NCI-H187 treated with DMSO at 0.1 percent for 48 hours (cell line): ENCODE data around the gene NOL6.
"Not testable (repeated sequence)": the region's sequence is repeated elsewhere in the genome, so short reads cannot be mapped to it uniquely, and the experiment has no call there.

Experiments
- DNase-seq: peaks from one replicate; lab custom pipeline; 2025; lab: John Stamatoyannopoulos, UW

The NOL6 gene, protein sequence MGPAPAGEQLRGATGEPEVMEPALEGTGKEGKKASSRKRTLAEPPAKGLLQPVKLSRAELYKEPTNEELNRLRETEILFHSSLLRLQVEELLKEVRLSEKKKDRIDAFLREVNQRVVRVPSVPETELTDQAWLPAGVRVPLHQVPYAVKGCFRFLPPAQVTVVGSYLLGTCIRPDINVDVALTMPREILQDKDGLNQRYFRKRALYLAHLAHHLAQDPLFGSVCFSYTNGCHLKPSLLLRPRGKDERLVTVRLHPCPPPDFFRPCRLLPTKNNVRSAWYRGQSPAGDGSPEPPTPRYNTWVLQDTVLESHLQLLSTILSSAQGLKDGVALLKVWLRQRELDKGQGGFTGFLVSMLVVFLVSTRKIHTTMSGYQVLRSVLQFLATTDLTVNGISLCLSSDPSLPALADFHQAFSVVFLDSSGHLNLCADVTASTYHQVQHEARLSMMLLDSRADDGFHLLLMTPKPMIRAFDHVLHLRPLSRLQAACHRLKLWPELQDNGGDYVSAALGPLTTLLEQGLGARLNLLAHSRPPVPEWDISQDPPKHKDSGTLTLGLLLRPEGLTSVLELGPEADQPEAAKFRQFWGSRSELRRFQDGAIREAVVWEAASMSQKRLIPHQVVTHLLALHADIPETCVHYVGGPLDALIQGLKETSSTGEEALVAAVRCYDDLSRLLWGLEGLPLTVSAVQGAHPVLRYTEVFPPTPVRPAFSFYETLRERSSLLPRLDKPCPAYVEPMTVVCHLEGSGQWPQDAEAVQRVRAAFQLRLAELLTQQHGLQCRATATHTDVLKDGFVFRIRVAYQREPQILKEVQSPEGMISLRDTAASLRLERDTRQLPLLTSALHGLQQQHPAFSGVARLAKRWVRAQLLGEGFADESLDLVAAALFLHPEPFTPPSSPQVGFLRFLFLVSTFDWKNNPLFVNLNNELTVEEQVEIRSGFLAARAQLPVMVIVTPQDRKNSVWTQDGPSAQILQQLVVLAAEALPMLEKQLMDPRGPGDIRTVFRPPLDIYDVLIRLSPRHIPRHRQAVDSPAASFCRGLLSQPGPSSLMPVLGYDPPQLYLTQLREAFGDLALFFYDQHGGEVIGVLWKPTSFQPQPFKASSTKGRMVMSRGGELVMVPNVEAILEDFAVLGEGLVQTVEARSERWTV

DNA sequence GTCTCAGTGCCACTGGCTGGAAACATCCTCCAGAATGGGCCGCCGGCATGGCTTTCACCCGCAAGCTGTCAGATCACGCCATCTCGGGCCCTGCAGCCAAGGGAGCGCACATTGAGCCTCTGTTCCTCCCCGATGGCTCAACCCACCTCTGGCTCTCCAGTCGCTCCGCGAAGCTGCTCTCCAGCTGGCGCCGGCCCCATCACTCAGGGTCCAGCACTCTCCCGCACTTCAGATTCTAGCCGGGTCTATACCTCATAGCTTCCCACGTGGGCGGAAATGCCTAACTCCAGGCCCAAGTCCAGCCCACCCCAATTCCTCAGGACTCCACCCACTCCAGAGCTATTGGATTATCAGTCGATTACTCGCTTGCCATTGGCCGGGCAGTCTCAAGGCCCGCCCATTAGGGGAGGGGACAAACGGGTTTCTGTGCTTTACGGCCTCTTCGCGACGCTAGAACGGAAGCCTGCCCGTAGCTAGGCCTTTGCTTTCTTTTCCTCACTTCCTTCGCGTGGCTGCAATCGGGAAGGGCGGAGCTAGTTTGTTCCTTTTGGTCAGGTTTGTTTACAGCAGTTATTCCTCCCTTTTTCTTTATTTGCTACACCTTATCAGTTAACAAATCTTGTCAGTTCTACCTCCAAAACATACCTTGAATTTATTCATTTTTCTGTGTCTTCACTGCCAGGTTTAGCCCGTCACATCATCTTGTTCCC, at the start of gene NOL6:
NOL6 (minus strand) TSS at position 282 of the 710 bp plus-strand sequence; CDS start at position 200, 82 bp downstream.
- DNase-seq = peak; percentile 82

DNA sequence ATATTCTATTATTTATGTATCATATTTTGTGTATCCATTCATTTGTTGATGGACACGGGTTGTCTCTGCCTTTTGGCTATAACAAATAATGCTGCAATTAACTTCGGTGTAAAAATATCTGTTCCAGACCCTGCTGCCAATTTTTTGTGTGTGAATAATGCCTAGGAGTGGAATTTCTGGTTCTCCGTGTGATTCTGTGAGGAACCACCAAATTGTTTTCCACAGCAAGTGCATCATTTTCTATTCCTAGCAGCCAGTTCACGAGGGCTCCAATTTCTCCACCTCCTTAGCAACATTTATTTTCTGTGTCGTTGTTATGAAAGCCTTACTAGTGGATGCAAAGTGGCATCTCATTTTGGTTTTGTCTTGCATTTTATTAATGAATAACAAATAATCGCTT, 48.1 kb upstream of the NOL6 start:
- DNase-seq = not testable (repeated sequence)

DNA sequence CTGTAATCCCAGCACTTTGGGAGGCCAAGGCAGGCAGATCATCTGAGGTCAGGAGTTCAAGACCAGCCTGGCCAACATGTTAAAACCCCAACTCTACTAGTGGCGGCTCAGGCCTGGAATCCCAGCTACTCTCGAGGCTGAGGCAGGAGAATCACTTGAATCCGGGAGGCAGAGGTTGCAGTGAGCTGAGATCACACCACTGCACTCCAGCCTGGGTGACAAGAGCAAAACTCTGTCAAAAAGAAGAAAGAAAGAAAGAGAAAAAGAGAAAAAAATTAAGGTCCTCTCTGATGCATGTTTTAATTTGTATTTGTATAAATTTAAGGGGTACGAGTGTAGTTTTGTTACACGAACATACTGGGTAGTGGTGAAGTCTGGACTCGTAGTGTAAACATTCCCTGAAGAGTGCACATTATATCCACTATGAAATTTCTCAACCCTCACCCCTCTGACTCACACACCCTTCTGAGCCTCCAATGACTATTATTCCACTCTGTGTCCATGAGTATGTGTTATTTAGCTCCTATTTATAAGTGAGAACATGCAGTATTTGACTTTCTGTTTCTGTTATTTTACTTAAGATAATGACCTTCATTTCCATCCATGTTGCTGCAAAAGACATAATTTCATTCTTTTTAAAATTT, 44.3 kb upstream of the NOL6 start:
- DNase-seq = not testable (repeated sequence)

DNA sequence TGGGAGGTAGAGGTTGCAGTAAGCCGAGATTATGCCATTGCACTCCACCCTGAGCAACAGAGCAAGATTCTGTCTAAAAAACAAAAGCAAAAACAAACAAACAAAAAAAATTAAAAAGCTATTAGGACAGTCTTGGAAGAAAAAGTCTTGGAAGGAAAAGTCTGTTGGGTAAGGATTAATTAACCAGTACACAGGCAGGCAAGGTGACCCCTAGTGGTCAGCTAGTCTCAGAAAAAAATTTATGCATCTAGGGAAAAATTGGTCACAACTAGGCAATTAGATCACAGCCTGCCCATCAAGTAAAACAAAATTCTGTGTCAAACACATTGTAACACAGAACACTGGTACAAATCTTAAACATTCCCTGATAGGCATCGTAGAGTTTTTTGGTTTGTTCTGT, 43.6 kb upstream of the NOL6 start:
- DNase-seq = no peak

DNA sequence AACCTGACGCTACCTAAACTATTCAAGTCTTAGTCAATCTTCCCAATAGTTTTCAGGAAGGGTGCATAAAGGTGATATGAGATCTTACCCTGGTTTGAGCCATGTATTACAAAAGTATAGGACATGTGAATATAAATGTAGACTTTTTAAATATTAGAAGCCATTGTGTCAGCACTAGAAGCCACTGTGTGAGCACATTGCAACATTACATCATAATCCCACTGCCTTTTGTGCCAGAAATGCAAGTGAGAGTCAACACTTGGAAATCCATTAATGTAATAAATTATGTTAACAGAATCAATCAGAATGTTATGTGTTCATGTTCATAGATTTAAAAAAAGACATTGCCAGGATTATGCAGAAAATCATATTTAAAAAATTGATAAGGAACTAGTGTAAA, 42.7 kb upstream of the NOL6 start:
- DNase-seq = not testable (repeated sequence)

DNA sequence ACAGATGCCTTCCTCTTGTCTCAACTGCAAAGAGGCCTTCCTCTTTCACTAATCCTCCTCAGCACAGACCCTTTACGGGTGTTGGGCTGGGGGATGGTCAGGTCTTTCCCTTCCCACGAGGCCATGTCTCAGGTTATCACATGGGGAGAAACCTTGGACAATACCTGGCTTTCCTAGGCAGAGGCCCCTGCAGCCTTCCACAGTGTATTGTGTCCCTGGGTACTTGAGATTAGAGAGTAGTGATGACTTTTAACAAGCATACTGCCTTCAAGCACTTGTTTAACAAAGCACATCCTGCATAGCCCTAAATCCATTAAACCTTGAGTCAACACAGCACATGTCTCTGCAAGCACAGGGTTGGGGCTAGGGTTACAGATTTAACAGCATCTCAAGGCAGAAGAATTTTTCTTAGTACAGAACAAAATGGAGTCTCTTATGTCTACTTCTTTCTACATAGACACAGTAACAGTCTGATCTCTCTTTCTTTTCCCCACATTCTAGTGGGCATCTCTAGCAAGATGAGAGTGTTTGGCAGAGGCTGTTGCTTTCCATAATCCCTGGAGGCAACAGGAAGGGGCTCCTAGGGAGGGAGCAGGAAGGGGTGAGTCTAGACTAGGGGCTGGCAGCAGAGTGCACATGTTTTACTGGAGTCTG, 41.7 kb upstream of the NOL6 start:
- not testable (repeated sequence) for DNase-seq

DNA sequence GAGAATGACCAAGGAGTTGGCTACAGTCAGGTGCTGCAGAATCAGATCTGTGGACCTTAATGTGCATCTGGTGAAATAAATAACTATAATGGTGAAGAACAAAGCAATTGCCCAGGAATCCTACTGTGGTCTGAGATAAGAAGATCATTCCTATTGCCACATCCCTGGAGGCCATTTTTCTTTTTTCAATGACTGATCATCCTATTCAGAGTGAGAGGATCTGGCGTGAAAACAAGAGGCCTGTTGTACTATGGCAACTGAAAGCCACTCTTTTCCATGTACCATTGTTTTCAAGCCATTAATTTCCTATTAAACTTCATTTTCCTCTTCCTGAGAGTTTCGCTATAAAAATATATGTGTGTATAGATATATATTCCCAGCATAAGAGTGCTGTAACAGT, 38.8 kb upstream of the NOL6 start:
- not testable (repeated sequence) for DNase-seq

DNA sequence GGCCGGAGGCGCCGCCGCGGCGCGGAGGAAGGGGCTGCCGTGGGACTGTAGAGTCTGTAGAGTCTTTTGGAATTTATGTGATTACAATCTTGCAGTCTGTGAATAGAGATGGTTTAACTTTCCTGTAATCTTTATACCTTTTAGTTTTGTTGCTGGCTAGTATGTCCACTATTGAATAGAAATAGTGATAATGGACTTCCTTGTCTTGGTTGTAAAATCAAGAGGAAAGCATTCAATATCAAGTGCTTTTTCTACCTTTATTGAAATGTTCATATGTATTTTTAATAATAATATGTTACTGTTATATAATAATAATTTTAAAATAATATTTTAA, 37.4 kb upstream of the NOL6 start:
- not testable (repeated sequence) for DNase-seq

DNA sequence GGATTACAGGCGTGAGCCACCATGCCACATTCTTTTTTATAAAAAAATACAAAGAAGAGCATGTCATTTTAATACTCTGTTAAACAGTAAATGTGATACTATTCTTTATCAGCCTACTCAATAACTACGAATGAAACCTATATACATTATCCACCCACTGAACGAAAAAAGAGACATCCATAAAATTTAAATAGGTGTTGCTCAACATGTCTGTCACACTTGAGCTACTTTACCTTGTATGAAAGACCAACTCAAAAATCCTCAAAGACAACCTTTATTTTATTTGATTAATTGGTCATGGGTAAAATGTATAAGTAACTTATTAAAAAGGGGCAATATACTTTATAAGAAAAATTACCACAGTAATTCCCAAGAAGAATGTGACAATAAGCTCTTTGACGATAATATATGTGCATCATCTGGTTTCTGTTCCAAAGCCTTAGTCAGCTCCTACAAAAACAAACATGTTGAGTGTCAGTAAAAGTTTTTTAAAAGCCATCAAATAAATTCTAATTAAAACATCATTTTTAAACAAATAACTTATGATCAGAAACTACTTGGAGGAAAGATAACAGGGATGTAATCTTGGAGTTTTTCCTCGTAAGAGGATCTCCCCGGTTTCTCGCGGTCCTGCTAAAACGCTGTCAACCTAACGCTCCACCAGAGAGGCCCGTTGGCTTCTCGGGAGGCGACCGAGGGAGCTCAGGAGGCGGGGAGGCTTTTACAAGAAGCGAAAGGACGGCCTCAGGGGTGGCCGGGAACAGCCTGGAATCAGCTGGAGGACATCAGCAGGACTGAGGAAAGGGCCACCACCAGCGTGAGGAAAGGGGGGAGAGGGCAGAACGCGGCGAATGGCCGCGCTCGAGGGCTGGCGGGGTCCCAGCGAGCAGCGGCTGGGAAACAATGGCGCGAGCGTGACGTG, 36.8 kb upstream of the NOL6 start:
- no peak for DNase-seq

DNA sequence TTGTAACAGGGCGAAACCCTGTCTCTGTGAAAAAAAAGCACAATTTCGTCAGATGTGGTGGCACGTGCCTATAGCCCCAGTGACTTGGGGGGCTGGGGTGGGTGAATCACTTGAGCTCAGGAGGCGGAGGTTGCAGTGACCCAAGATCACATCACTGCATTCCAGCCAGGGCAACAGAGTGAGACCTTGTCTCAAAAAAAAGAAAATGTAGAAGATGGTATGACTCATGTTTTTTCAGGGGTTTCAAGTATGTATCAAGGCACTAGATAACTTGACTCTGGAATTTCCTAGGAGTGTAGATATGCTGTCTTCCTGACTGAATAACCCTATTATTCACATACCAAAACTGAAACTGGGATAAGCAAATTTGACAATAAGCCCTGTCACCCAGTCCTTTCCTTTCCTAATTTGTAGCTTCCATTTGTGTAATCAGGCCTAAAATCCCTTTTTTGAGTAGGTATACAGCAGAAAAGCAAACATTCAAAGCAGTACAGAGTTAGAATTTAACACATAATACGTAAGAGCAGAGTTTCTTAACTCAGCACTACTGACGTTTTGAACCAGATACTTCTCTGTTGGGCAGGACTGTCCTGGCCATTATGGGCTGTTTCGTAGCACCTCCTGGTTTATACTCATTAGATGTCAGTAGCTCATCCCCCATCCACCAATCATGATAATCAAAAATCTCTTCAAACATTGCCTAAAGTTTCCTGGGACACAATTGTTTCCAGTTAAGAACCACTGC, 33.1 kb upstream of the NOL6 start:
- no peak for DNase-seq

DNA sequence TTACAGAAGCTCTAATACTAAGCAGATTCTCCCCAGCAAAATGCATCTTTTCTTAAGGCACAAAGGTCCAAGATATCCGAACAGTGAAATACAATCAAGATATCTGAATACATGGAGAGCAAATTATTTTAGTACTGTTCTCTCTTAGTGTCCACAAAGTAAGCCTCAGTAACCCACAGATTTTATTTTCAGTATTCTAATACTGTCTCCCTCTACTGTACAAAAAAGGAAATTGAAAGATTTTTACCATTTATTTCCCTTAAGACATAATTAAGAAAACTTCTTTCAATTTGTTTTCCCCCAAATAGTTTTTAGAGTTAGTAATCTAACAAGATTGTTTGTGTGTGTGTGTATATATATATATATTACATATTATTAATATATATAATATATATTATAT, 24.7 kb upstream of the NOL6 start:
- no peak for DNase-seq

DNA sequence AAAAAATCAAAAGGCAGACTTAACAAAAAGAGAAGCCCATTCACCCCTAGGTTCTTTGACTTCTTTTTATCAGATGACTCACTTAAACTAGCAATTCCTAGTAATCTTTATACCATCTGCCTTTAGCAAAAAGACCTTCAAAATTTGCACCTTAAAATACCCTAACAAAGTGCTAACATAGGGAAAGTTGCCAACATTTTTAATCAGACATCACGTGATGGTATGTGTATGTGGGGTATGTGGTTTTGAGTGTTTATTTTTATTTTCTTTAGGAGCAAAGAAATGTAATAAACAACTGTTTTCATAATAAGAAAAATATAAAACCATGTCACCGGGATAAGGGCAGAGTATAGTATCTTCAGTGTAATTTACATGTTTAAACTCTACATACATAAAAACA, 20.1 kb upstream of the NOL6 start:
- not testable (repeated sequence) for DNase-seq

DNA sequence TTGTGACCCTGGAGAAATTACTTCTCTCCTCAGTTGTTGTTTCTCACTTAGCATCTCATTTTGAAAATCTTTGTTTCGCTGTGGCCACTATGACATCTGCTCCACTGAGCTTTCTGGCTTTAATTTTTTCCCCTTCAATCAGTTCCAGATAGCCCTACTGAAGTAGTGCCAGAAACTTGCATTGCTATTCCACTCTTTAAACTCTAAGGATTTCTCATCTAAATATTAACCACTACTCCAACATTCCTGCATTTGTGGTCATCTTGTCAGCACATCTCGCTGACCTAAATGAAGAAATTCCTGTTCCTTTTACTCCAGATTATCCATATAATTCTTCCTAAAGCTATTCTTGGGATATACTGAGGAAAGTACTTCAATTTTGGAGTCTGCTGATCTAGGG, 15.3 kb upstream of the NOL6 start:
- no peak for DNase-seq

DNA sequence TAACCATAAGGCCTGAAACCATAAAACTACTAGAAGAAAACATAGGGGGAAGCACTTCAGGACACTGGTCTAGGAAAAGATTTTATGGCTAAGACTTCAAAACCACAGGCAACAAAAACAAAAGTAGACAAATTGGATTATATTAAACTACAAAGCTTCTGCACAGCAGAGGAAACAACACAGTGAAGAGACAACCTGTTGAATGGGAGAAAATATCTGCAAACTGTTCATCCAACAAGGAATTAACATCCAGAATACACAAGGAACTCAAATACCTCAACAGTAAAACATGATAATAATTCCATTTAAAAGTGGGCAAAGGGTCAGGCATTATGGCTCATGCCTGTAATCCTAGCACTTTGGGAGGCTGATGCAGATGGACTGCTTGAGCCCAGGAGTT, 11.6 kb upstream of the NOL6 start:
- DNase-seq = not testable (repeated sequence)

DNA sequence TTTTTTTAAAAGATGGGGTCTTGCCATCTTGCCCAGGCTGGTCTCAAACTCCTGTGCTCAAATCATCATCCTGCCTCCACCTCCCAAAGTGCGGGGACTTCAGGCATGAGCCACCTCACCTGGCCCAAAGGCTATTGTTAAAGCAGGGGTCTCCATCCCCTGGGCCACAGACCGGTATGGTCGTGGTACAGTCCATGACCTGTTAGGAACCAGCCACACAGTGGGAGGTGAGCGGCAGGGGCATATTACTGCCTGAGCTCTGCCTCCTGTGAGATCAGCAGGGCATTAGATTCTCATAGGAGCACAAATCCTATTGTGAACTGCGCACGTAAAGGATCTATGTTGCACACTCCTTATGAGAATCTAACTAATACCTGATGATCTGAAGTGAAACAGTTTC, 7.3 kb upstream of the NOL6 start:
- no peak for DNase-seq

DNA sequence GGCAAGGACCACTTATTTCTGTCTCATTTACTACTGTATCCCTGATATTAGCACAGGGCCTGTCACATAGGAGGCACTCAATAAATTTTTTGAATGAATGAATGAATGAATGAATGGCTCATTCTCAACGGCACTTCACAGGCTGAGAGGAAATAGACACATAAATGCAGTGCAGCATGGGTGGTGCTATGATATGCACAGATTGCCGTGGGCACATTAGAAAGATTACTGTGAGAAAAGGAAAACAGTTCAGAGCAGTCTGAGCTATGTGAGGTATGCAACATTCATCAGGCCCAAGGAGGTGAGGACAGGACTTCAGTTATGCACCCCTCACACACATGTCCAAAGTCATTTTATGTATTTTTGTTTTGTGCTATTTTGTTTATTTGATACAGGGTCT, 6.4 kb upstream of the NOL6 start:
- no peak for DNase-seq

DNA sequence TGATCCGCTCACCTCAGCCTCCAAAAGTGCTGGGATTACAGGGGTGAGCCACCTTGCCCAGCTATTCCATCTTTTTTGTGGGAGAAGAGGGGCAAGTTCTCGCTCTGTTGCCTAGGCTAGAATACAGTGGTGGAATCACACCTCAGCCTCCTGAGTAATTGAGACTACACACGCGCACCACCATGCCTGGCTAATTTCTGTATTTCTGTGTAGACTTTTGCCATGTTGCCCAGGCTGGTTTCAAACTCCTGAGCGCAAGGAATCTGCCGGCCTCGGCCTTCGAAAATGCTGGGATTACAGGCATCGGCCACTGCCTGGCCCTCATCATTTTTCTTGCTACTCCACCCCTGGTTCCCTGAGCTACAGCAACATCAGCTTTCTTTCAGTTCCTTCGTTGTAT, 2.8 kb upstream of the NOL6 start:
- no peak for DNase-seq

DNA sequence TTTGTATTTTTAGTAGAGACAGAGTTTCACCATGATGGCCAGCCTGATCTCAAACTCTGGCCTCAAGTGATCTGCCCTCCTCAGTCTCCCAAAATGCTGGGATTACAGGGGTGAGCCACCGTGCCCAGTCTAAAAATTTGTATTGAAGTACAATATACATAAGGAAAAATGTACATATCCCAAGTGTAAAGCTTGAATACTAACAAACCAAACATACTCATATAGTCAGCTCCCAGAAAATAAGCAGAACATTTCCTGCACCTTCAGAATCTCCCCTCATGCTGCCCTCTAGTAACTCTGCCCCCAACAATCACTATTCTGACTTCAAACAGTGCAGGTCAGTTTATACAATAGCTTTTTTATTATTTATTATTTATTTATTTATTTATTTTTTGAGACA, 1.6 kb upstream of the NOL6 start:
- no peak for DNase-seq
